Ammon's horn (tissue), 1 donor: Measurements from ENCODE around the gene TLR6.

Experiments
- DNase-seq: peaks from one replicate; pipeline ENCODE4 v3.0.0-alpha.2; 2016; ENCODE audit warnings: low spot score

Gene TLR6

DNA sequence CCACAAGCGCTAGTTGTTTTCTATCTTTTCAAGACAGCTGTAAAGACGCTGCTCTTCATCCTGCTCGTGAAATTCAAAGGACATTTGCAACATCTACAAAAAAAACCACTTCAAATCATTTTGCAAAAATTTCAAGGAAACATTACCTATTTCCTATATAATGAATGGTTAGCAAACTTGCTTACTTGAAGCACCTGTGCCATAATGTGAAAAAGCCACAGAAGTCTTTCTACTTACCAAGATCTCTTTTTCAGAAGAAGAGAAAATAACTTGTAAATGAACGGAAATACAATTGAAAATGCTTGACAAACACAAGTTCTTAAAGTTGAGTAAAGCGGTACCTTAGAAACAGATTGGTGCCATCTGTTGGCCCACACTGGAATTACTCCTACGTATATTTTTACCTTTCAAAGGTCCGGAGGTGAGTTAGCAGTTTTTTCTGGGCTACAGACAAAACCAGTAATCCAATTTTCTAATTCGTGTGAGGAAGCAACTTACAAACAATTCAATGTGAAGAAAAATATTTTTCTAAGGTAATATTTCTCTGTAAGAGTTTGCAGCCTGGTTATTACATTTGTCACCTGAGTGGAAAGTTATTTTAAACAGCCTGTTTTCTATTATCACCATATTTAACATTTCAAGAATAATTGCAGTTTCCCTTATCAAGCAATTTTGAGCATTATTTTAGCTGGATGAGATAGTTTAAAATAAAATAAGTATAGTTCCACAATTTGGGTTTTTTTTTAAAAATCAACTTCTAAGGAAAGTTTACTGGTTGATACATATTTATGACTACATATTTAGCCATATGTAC lies at the start of gene TLR6:
Gene TLR6, minus strand, starts transcription at position 294 of the 814 bp plus-strand sequence. CDS start 27,344 bp downstream, outside the sequence.
- peak; percentile 49 for DNase-seq

DNA sequence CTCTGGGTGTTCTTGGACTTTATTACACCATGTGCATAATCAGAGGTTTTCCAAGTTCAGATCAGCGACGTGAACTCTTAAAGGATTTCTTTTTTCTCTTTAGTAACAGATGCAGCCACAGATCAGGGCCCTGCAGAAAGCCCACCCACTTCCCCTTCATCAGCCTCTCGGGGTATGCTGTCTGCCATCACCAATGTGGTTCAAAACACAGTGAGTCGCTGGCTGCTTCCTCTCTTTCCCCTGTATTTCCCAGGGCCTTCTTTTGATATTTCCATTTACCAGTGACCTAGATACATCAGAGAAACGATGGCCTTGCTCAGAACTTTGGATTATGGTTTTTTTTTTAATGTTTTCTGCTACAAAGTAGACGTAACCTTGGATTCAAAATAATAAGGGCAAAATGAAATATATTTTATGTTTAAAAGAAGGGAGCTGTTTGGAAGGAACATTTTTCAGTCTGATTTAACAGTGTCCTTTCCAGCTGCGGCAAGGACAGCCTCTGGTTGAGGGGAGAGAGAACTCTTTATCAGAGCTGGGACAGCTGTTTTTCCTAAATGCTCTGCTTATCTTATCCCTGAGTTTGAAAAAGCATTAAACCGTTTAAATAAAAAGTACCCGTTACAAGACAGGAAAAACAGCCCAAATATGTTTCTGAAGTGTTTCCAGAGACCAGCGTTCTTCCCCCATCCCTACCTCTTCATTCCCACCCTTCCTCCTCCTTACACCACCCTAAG lies 49.2 kb upstream of the TLR6 start:
- DNase-seq: no peak

DNA sequence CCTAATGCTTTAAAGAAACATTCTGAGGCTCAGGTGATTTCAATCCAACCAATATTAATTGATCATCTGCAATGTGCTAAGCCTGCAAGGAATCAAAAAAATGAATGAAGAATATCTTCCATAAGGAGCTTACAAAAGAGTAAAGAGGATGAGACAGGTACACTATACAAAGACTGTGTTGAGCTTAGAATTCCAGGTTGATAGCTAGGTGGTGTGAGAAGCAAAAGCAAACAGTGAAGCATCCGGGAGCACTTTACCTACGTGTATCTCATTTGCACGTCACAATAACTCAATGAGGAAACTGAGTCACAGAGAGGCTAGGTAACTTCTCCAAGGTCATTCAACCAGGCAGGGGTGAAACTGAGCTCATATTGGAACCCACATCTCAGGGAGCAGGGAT lies 48.1 kb upstream of the TLR6 start:
- DNase-seq: no peak

- no peak for DNase-seq
Observed at GRCh38 chr4:38904090-38904666, 47.6 kb upstream of the TLR6 start.

GRCh38 chr4:38902695-38903094 lies 46.1 kb upstream of the TLR6 start:
- peak; percentile 45 for DNase-seq

DNA sequence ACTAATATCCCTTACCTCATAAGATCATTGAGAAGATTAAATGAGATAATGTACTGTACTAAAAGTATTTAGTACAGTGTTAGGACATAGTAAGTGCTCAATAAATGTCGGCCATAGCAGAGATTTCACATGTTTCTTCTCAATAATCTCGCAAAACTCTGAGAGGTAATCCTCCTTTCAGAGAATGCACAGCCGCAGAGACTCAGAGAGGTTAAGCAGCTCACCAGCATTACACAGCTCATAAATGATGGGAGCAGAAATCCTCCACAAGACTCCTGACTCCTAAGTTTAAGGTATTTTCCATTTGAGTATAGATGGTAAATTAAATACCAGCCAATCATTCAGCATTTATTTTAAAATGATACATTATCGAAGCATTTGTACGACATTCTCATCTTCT lies 45.6 kb upstream of the TLR6 start:
- no peak for DNase-seq

GRCh38 chr4:38898245-38898644 lies 41.6 kb upstream of the TLR6 start:
- DNase-seq: no peak

GRCh38 chr4:38896940-38897339 lies 40.3 kb upstream of the TLR6 start:
- no peak for DNase-seq

DNA sequence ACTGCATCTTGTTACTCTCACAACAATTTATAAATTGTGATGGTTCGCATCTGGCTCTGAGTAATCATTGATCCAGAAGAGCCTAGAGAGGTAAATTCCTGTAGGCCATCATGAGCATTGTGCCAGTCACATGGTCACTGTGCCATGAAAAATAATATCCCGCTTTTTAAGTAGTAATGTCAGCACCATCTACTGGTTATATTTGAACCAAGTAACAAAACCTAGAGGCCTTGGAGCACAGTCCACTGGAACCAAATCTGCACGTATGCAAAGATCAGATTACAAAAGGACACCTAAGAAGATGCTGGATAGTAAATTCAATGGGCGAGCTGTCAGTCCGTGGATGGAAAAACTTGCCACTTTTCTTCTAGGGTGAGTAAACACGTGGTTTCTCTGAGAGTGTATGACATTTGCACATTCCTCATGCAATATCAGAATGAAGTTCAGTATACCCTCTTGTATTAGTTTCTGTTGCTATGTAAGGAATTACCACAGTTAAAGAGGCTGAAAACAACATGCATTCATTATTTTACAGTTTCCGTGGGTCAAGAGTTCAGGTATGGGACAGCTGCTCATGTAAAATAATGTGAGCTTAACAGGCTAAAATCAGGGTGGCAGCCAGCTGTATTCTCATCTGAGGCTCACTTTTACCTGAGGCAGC lies 37.8 kb upstream of the TLR6 start:
- no peak for DNase-seq

GRCh38 chr4:38891051-38891983 lies 34.7 kb upstream of the TLR6 start:
- DNase-seq: no peak

DNA sequence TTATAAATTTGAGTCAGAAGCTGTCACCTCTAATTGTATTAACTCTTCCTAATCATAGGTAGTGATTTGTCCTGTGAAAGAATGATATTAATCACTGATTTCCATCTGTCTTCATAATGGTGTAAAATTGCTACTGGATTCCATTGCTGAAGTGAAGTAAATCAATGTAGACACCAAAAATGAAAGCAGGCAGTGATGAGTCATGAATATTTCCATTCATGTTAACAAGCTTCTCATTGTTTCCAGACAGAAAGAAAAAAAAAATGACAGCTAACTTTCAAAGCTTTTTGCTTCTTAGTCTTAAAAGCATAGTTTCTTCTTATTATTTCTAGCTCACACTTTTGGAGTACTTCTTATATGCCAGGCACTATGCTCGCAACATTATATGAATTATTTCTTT lies 32.5 kb upstream of the TLR6 start:
- peak; percentile 63 for DNase-seq

DNA sequence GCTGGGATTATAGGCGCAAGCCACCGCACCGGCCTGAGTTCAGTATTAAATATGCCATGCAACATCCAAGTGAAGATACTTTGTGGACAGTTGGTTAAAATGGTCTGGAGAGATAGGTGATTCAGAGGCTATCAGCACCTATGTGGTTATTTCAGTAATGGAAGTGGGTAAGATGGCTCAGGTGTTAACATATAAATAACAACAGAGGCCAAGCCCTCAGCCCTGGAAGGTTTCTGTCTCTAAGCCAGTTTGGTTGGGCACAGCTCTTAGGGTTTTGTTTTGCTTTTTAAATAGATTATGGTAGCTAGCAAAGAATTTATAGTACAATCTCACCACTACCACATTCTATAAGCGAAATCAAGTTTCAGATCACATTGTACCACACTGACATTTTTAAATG lies 27.6 kb upstream of the TLR6 start:
- no peak for DNase-seq

- DNase-seq: no peak
Observed at GRCh38 chr4:38876636-38877035, 20.0 kb upstream of the TLR6 start.

DNA sequence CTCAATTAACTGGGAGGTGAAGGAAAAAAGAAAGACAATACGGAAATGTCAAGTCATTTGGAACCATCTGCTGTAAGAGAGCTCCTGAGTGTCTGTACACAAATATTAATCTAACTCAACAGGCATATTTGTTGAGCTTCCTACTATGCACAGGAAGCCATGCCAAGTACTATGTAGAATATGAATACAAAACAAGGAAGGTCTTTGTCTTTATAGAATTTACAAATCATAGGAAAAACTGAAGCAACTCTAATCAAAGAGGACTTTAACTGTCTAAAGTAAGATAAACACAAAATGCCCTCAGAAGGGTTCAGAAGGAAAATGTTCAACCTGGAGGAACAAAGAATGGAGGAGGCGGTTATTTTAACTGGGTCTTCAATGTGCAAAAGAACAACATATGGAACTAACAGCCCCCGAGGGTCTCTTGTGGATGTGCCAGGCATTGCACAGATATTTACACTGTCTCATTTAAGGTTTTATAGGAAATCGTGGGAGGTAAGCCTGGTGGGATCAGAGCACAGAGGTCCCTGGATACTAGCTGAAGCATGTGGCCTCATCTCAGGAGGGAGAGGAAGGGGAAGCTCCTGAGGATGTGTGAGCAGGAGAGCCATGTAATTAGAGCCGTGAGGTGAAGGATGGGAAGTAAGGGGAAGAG lies 16.8 kb upstream of the TLR6 start:
- DNase-seq: no peak

- DNase-seq: no peak
Observed at GRCh38 chr4:38872620-38873019, 16.0 kb upstream of the TLR6 start.

GRCh38 chr4:38871593-38871992 lies 15.0 kb upstream of the TLR6 start:
- no peak for DNase-seq

GRCh38 chr4:38870098-38870808 lies 13.6 kb upstream of the TLR6 start:
- DNase-seq: no peak

DNA sequence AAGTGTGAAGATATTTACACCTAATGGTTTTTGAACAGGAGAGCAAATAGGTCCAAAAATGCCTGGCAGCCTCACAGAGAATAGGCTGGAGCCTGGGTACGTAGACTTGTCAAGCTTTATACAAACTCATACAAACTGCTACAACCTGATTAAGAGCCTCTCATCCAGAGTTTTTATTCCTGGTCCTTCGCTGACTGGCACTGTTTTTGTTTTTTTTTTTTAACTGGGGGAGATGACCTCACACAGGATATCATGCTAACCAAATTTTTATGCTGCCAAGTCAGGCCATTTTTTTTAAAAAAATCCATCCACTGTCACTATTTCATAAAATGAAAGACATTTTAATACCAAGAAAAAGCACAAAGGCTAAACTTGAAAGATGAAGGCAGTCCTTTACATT lies 12.9 kb upstream of the TLR6 start:
- no peak for DNase-seq

DNA sequence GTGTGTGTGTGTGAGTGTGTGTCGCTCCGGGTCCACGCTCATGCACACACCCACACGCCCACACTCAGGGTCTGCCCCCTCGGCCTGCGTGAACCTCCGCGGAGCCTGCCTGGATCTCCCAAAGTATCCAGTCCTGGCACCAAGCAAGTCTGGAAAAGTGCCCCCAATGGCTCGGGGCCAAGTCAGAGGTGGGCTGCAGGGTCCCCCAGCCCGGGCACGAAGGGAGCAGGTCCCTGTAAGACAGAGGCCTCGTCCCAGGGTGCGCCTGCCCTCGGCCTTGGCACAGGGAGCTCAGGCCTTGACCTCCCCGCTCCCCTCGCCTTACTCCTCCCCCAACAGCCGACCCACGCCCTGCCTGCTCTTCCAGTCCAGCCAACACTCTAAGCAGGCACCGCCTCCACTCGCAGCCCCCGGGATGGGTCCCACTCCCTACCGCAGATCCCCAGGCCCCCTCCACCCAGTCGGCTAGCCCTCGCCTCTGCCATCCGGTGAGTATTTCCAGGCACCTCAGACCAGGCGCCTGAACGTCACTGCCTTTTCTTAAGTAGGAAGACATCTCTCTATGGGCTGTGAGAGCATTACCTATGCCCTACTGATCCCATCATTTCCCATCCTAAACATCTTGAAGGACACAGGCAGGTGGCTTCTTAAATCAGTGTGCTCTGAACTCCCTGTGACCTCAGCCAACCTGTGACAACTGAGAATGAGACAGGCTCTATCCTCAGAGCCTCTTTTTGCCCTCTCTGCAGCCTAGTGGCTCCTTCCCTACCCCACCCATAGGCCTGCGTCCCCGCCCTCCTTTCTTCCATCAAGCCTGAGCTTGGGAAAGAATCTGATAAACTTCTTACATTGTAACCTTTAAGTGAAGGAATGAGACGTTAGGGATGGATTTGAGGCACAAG lies 11.7 kb upstream of the TLR6 start:
- peak; percentile 34 for DNase-seq
